Sigmoid colon (tissue), 3 donors: ENCODE results near the gene BRINP1.

Experiments
- POLR2A ChIP-seq, 2 donors: fragments of 450-650 bp; IDR thresholded peaks; one replicate each; pipeline ENCODE4 v1.6.1; 2016; ENCODE audit warnings: antibody characterized with exemption in 2 of 2, mild to moderate bottlenecking in 2 of 2, moderate library complexity in 2 of 2
- TF ChIP-seq, protein P1 (sequence below), 4 experiments: fragments of 450-650 bp in 3 of 4; fragments of 200-600 bp in 1 of 4; IDR thresholded peaks; one replicate each; pipeline ENCODE4 v1.5.1; 2016 to 2019; ENCODE audit warnings: antibody characterized with exemption in 4 of 4, mild to moderate bottlenecking in 3 of 4, moderate library complexity in 2 of 4

DNA sequence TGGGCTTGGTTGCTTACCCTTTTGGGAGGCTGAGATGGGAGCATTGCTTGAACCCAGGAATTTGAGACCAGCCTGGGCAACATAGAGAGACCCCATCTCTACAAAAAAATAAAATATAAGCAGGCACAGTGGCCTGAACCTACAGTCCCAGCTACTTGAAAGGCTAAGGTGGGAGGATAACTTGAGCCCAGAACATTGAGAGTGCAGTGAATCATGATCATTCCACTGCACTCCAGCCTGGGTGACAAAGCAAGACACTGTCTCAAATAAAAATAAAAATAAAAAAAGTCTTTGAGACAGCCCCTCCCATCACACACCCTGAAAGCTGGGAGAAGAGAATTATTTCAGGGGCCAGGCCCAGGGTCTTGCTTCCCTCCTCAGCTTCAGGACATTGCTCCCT lies 251.8 kb downstream of the BRINP1 start:
- TF ChIP-seq, protein P1, sequence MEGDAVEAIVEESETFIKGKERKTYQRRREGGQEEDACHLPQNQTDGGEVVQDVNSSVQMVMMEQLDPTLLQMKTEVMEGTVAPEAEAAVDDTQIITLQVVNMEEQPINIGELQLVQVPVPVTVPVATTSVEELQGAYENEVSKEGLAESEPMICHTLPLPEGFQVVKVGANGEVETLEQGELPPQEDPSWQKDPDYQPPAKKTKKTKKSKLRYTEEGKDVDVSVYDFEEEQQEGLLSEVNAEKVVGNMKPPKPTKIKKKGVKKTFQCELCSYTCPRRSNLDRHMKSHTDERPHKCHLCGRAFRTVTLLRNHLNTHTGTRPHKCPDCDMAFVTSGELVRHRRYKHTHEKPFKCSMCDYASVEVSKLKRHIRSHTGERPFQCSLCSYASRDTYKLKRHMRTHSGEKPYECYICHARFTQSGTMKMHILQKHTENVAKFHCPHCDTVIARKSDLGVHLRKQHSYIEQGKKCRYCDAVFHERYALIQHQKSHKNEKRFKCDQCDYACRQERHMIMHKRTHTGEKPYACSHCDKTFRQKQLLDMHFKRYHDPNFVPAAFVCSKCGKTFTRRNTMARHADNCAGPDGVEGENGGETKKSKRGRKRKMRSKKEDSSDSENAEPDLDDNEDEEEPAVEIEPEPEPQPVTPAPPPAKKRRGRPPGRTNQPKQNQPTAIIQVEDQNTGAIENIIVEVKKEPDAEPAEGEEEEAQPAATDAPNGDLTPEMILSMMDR (IDR thresholded peaks at IDR 0.05), result no peak
- TF ChIP-seq POLR2A (IDR thresholded peaks at IDR 0.05), result no peak
